Gastroesophageal sphincter (tissue), 3 donors: ENCODE measurements around the gene FAM78A.

ENCODE experiments used
- CTCF ChIP-seq, 4 experiments: fragments of 200-600 bp in 2 of 4; fragments of 450-650 bp in 2 of 4; sonication (generic) in 1 of 4; IDR thresholded peaks; one replicate each; pipeline ENCODE4 v1.5.1; 2017 to 2019; ENCODE audit warnings: antibody characterized with exemption in 4 of 4, mild to moderate bottlenecking in 2 of 4, moderate library complexity in 2 of 4
- EP300 ChIP-seq: sonication (generic); formaldehyde crosslinking; IDR thresholded peaks from one replicate; pipeline ENCODE4 v1.6.1; 2017; ENCODE audit warnings: antibody characterized with exemption, mild to moderate bottlenecking
- POLR2A ChIP-seq, 2 donors: fragments of 450-650 bp; IDR thresholded peaks; one replicate each; pipeline ENCODE4 v1.6.1; 2017; ENCODE audit warnings: antibody characterized with exemption in 2 of 2, mild to moderate bottlenecking in 2 of 2, moderate library complexity in 1 of 2
- POLR2AphosphoS5 ChIP-seq: sonication (generic); formaldehyde crosslinking; IDR thresholded peaks from one replicate; pipeline ENCODE4 v1.6.1; 2017; ENCODE audit warnings: antibody characterized with exemption

DNA sequence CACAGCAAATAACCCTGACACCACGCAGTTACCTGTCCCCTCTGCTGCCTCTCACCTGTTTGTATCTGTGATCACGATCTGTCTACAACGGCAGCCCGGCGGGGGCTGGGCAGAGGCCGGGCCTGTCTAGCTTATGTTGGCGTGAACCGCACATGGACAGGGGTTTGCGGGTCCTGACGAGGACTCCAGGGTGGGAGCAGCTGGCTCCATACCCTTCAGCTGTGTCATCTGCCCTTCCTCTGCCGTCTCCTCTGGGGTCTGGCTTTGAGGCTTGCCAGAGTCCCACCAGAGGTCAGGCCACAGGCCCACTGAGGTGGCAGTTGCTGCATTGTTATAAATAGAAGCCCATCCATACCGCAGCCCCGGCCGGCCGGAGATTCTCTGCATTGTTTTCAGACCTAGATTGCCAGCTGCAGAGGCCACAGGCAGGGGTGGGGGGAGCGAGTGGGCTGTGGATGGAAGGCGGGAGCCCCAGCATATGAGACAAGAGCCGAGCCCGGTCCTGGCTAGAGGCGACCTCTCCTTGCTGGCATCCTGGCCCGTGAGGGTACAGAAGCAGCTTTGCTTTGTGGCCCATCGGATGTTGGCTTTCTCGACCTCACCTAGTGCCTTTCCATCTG is 37.8 kb downstream of the FAM78A start:
- TF ChIP-seq CTCF (IDR thresholded peaks at IDR 0.05) (no peak), EP300 (no peak), POLR2A (IDR thresholded peaks at IDR 0.05) (no peak), POLR2AphosphoS5 (no peak)
